H9 (cell line): ENCODE results near the gene PKD1. TPM values are rescaled to one million over a fixed set of nuclear protein-coding genes. Genes with fewer than 3 reads are reported as not detected.

Experiments
- DNase-seq: peaks from one replicate; pipeline ENCODE4 v3.0.0-alpha.2; 2017
- H2AFZ ChIP-seq: one replicate; pipeline ENCODE4 v1.6.1; 2013; ENCODE audit warnings: mild to moderate bottlenecking, low read length, control low read depth, moderate library complexity
- H2AK5ac ChIP-seq: 2 replicates; pipeline ENCODE4 v1.6.1; 2013; ENCODE audit warnings: low read length, control low read depth, mixed read lengths; ENCODE audit not compliant: insufficient read length
- H2BK120ac ChIP-seq: one replicate; pipeline ENCODE4 v1.6.1; 2013; ENCODE audit warnings: low read depth, mild to moderate bottlenecking, low read length, control low read depth, inconsistent platforms; ENCODE audit not compliant: poor library complexity, severe bottlenecking
- H2BK12ac ChIP-seq: 2 replicates; pipeline ENCODE4 v1.6.1; 2013; ENCODE audit warnings: low read length, control low read depth, mixed read lengths, low read depth; ENCODE audit not compliant: insufficient read length
- H2BK15ac ChIP-seq: 2 replicates; pipeline ENCODE4 v1.6.1; 2013; ENCODE audit warnings: low read depth, low read length, control low read depth
- H2BK20ac ChIP-seq: one replicate; pipeline ENCODE4 v1.6.1; 2013; ENCODE audit warnings: low read depth, mild to moderate bottlenecking, low read length, control low read depth, inconsistent platforms; ENCODE audit not compliant: poor library complexity, severe bottlenecking
- H2BK5ac ChIP-seq: 2 replicates; pipeline ENCODE4 v1.6.1; 2013; ENCODE audit warnings: low read length, control low read depth, mixed read lengths; ENCODE audit not compliant: insufficient read length
- H3K14ac ChIP-seq: 2 replicates; pipeline ENCODE4 v1.6.1; 2013; ENCODE audit warnings: low read length, control low read depth; ENCODE audit not compliant: insufficient read depth
- H3K18ac ChIP-seq: 2 replicates; pipeline ENCODE4 v1.6.1; 2013; ENCODE audit warnings: low read depth, mild to moderate bottlenecking, mixed read lengths, low read length, control low read depth; ENCODE audit not compliant: insufficient read length
- H3K23ac ChIP-seq: 2 replicates; pipeline ENCODE4 v1.6.1; 2013; ENCODE audit warnings: low read length, control low read depth, mixed read lengths, low read depth; ENCODE audit not compliant: insufficient read length
- H3K23me2 ChIP-seq: 2 replicates; pipeline ENCODE4 v1.6.1; 2013; ENCODE audit warnings: low read depth, mild to moderate bottlenecking, mixed read lengths, low read length, control low read depth; ENCODE audit not compliant: insufficient read length, poor library complexity, severe bottlenecking
- H3K27ac ChIP-seq: 2 replicates; pipeline ENCODE4 v1.5.1; 2013; ENCODE audit warnings: low read length, control low read depth, mixed read lengths, low read depth; ENCODE audit not compliant: insufficient read length
- H3K27me3 ChIP-seq: 2 replicates; pipeline ENCODE4 v1.6.1; 2013; ENCODE audit warnings: low read length, control low read depth, inconsistent platforms; ENCODE audit not compliant: insufficient read depth
- H3K4ac ChIP-seq: 2 replicates; pipeline ENCODE4 v1.6.1; 2013; ENCODE audit warnings: low read depth, mild to moderate bottlenecking, control low read depth, inconsistent platforms, low read length, moderate library complexity
- H3K4me1 ChIP-seq: 2 replicates; pipeline ENCODE4 v1.6.1; 2013; ENCODE audit warnings: low read length, control low read depth, inconsistent platforms; ENCODE audit not compliant: insufficient read depth
- H3K4me2 ChIP-seq: 2 replicates; pipeline ENCODE4 v1.6.1; 2013; ENCODE audit warnings: low read length, control low read depth, mixed read lengths; ENCODE audit not compliant: insufficient read length, insufficient read depth
- H3K56ac ChIP-seq: 2 replicates; pipeline ENCODE4 v1.6.1; 2013; ENCODE audit warnings: low read depth, mild to moderate bottlenecking, mixed read lengths, low read length, control low read depth; ENCODE audit not compliant: insufficient read length
- H3K79me1 ChIP-seq: 2 replicates; pipeline ENCODE4 v1.6.1; 2013; ENCODE audit warnings: low read depth, mild to moderate bottlenecking, moderate library complexity, low read length, control low read depth, inconsistent platforms; ENCODE audit not compliant: insufficient read depth, poor library complexity, severe bottlenecking
- H3K79me2 ChIP-seq: 2 replicates; pipeline ENCODE4 v1.6.1; 2013; ENCODE audit warnings: low read length, control low read depth, inconsistent platforms; ENCODE audit not compliant: insufficient read depth
- H3K9ac ChIP-seq: 2 replicates; pipeline ENCODE4 v1.6.1; 2013; ENCODE audit warnings: low read length, control low read depth, mixed read lengths; ENCODE audit not compliant: insufficient read length; ENCODE audit errors: extremely low read depth
- H3K9me3 ChIP-seq: one replicate; pipeline ENCODE4 v1.6.1; 2013; ENCODE audit warnings: low read depth, low read length, inconsistent platforms; ENCODE audit not compliant: control insufficient read depth
- H3T11ph ChIP-seq: one replicate; pipeline ENCODE4 v1.6.1; 2013; ENCODE audit warnings: mild to moderate bottlenecking, low read length, control low read depth, inconsistent platforms
- H4K20me1 ChIP-seq: one replicate; pipeline ENCODE4 v1.6.1; 2013; ENCODE audit not compliant: control insufficient read depth, insufficient read length, insufficient read depth
- H4K5ac ChIP-seq: 2 replicates; pipeline ENCODE4 v1.6.1; 2013; ENCODE audit warnings: low read depth, mild to moderate bottlenecking, mixed read lengths, low read length, control low read depth; ENCODE audit not compliant: insufficient read length
- H4K8ac ChIP-seq: replicated peaks from 2 replicates; pipeline ENCODE4 v1.6.1; 2013; ENCODE audit warnings: low read length, control low read depth, mixed read lengths, low read depth; ENCODE audit not compliant: insufficient read length
- H4K91ac ChIP-seq: 2 replicates; pipeline ENCODE4 v1.6.1; 2013; ENCODE audit warnings: low read depth, mild to moderate bottlenecking, moderate library complexity, mixed read lengths, low read length, control low read depth; ENCODE audit not compliant: insufficient read length
- H3K27ac Mint-ChIP-seq, 3 experiments: 2 replicates in 2 of 3; 3 replicates in 1 of 3; pipeline ENCODE4 v1.8.0; 2020 to 2021; ENCODE audit warnings: mixed read lengths in 3 of 3, mild to moderate bottlenecking in 1 of 3, moderate library complexity in 1 of 3
- H3K27me3 Mint-ChIP-seq: 2 replicates; pipeline ENCODE4 v1.8.0; 2021; ENCODE audit warnings: low read depth, mild to moderate bottlenecking, moderate library complexity, mixed read lengths
- H3K36me3 Mint-ChIP-seq, 3 experiments: 2 replicates in 2 of 3; 3 replicates in 1 of 3; pipeline ENCODE4 v1.8.0; 2020 to 2021; ENCODE audit warnings: low read depth in 3 of 3, mixed read lengths in 3 of 3; ENCODE audit not compliant: insufficient read depth in 1 of 3
- H3K4me1 Mint-ChIP-seq, 2 experiments: 2 replicates each; pipeline ENCODE4 v1.8.0; 2020; ENCODE audit warnings: mixed read lengths in 2 of 2
- H3K4me3 Mint-ChIP-seq, 2 experiments: 2 replicates in 1 of 2; 3 replicates in 1 of 2; pipeline ENCODE4 v1.8.0; 2020 to 2021; ENCODE audit warnings: mild to moderate bottlenecking in 2 of 2, mixed read lengths in 2 of 2, moderate library complexity in 1 of 2
- H3K9me3 Mint-ChIP-seq, 2 experiments: 2 replicates in 1 of 2; 3 replicates in 1 of 2; pipeline ENCODE4 v1.8.0; 2020; ENCODE audit warnings: mild to moderate bottlenecking in 2 of 2, mixed read lengths in 2 of 2, moderate library complexity in 1 of 2
- WGBS: extraction: QIAGEN DNeasy Blood & Tissue Kit; methylation state at CpG from one replicate; pipeline ENCODE4 v1.1.7; 2013; ENCODE audit warnings: missing lambda C conversion rate, low lambda C conversion rate, mixed read lengths; ENCODE audit not compliant: insufficient read length; ENCODE audit errors: extremely low coverage; 5-methylcytosine and 5-hydroxymethylcytosine counted together
- total RNA-seq: library from RNA; stranded (reverse); gene quantifications from 2 replicates; pipeline ENCODE4 v1.2.1, GENCODE V29; 2021
- TF ChIP-seq, protein P1 (sequence below): fragments of 200-600 bp; sonication (generic); conservative IDR thresholded peaks from 3 replicates; pipeline ENCODE4 v1.8.0; 2021; ENCODE audit warnings: antibody characterized with exemption, mild to moderate bottlenecking

Gene PKD1
- total RNA-seq, 1 experiment from 2014 or later: 88.0 TPM

DNA sequence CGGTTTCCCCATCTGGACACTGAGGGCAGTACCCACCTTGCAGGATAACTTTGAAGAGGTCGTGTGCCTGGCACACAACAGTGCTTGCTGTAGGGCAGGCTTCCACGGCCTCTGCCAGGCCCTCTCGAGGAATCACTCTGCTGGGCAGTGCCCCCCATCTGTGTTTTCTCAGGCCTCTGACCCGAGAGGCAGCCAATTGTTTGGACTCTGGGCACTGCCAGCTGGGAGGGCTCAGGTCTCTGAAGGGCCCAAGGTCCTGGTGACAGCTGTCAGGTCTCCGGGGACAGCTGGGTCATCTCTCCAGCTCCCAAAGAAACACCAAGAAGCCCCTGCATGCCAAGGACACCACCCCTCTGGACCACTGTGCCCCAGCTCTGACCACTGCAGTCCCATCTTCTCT lies 11.7 kb upstream of the PKD1 start:
- Mint-ChIP-seq H3K27me3 (peaks cover 32% of the 10 kb centered on the region), H3K4me3 (no peak overlapping the region; a peak in 1 of 5 replicates)
- no peak overlapping the region for H3K27ac ChIP-seq

More for the DNA sequence above, 11.7 kb upstream of the PKD1 start:
- Histone ChIP-seq H3K9ac (no peak overlapping the region), H2AK5ac (no peak overlapping the region), H4K91ac (no peak overlapping the region), H4K8ac (no peak overlapping the region), H2BK20ac (no peak overlapping the region), H3K18ac (no peak overlapping the region), H3K79me1 (no peaks in the 10 kb centered on the region), H3K79me2 (no peaks in the 10 kb centered on the region), H4K20me1 (no peaks in the 10 kb centered on the region), H3K56ac (no peak overlapping the region), H3K14ac (no peak overlapping the region; the same call in 1 of the 2 replicates), H3K23ac (no peak overlapping the region), H2BK5ac (no peak overlapping the region), H2BK120ac (no peak overlapping the region), H2AFZ (no peak overlapping the region), H2BK12ac (no peak overlapping the region), H3K9me3 (no peaks in the 10 kb centered on the region), H3K4ac (no peak overlapping the region), H2BK15ac (no peak overlapping the region), H3K27me3 (no peaks in the 10 kb centered on the region), H3K23me2 (peaks cover 10% of the 10 kb centered on the region), H3K4me2 (no peak overlapping the region), H3K4me1 (peaks cover 3% of the 10 kb centered on the region; the same call in 1 of the 2 replicates), H4K5ac (no peak overlapping the region), H3T11ph (no peak overlapping the region)
- WGBS: no CpG with 5 or more reads among the region's 6 CpGs
- no peaks in the 10 kb centered on the region; a peak in 1 of 5 replicates for H3K9me3 Mint-ChIP-seq
- no peak overlapping the region for H3K27ac Mint-ChIP-seq
- DNase-seq: no peak
- TF ChIP-seq, protein P1, sequence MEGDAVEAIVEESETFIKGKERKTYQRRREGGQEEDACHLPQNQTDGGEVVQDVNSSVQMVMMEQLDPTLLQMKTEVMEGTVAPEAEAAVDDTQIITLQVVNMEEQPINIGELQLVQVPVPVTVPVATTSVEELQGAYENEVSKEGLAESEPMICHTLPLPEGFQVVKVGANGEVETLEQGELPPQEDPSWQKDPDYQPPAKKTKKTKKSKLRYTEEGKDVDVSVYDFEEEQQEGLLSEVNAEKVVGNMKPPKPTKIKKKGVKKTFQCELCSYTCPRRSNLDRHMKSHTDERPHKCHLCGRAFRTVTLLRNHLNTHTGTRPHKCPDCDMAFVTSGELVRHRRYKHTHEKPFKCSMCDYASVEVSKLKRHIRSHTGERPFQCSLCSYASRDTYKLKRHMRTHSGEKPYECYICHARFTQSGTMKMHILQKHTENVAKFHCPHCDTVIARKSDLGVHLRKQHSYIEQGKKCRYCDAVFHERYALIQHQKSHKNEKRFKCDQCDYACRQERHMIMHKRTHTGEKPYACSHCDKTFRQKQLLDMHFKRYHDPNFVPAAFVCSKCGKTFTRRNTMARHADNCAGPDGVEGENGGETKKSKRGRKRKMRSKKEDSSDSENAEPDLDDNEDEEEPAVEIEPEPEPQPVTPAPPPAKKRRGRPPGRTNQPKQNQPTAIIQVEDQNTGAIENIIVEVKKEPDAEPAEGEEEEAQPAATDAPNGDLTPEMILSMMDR: no peak
- H3K4me1 Mint-ChIP-seq: peaks cover 25 to 31% of the 10 kb centered on the region in 2 experiments
- peaks cover 0 to 14% (median 9%) of the 10 kb centered on the region in 3 experiments; a peak in 6 of 7 replicates for H3K36me3 Mint-ChIP-seq
